Measurements from ENCODE around the gene HSPA1L. TPM values are rescaled to one million over a fixed set of nuclear protein-coding genes. Genes with fewer than 3 reads are reported as not detected.

Gene HSPA1L
- total and polyA plus RNA-seq, 10 of the 15 experiments (the other 5 are each of a cell fraction or from before 2014, with no cell fraction given) = 0.69 to 2.5 (median 1.5) TPM

DNA sequence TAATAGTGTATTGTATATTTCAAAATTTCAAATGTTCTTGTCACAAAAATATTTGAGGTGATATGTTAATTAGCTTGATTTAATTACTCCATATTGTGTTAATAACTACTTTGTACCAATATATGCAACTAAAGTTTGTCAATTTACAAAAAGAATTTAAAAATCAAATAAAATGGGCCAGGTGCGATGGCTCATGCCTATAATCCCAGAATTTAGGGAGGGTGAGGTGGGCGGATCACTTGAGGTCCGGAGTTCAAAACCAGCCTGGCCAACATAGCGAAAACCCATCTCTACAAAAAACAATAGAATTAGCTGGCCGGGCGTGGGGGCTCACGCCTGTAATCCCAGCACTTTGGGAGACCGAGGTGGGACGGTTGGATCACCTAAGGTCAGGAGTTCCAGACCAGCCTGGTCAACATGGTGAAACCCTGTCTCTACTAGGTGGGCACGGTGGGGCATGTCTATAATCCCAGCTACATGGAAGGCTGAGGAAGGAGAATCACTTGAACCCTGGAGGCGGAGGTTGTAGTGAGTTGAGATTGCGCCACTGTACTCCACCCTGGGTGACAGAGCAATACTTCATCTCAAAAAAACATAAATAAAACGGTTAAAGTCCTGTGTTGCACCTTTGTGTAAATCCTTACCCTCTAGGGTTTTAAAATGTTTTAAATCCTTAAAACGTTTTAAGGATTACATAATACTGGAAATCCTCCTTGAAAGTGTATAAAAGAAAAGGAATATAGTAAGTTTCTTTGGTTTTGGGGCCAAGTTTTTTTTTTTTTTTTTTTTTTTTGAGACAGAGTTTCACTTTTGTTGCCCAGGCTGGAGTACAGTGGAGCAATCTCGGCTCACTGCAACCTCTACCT, 16.5 kb upstream of the HSPA1L start:
- ATAC-seq (no peak), DNase-seq (ENCODE audit: low read depth, low spot score) (no peak), FAIRE-seq (no peak)
- TF ChIP-seq ZNF384 (IDR thresholded peaks at IDR 0.05; ENCODE audit: borderline replicate concordance, low read depth, low read length) (no peak), ZNF622 (IDR thresholded peaks at IDR 0.05) (no peak)
- TF ChIP-seq, protein P1, sequence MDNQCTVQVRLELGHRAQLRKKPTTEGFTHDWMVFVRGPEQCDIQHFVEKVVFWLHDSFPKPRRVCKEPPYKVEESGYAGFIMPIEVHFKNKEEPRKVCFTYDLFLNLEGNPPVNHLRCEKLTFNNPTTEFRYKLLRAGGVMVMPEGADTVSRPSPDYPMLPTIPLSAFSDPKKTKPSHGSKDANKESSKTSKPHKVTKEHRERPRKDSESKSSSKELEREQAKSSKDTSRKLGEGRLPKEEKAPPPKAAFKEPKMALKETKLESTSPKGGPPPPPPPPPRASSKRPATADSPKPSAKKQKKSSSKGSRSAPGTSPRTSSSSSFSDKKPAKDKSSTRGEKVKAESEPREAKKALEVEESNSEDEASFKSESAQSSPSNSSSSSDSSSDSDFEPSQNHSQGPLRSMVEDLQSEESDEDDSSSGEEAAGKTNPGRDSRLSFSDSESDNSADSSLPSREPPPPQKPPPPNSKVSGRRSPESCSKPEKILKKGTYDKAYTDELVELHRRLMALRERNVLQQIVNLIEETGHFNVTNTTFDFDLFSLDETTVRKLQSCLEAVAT (IDR thresholded peaks at IDR 0.05) = 0 out of 2 replicates have a peak, but pooled peaks have one; percentile 18
- TF ChIP-seq, protein P2, sequence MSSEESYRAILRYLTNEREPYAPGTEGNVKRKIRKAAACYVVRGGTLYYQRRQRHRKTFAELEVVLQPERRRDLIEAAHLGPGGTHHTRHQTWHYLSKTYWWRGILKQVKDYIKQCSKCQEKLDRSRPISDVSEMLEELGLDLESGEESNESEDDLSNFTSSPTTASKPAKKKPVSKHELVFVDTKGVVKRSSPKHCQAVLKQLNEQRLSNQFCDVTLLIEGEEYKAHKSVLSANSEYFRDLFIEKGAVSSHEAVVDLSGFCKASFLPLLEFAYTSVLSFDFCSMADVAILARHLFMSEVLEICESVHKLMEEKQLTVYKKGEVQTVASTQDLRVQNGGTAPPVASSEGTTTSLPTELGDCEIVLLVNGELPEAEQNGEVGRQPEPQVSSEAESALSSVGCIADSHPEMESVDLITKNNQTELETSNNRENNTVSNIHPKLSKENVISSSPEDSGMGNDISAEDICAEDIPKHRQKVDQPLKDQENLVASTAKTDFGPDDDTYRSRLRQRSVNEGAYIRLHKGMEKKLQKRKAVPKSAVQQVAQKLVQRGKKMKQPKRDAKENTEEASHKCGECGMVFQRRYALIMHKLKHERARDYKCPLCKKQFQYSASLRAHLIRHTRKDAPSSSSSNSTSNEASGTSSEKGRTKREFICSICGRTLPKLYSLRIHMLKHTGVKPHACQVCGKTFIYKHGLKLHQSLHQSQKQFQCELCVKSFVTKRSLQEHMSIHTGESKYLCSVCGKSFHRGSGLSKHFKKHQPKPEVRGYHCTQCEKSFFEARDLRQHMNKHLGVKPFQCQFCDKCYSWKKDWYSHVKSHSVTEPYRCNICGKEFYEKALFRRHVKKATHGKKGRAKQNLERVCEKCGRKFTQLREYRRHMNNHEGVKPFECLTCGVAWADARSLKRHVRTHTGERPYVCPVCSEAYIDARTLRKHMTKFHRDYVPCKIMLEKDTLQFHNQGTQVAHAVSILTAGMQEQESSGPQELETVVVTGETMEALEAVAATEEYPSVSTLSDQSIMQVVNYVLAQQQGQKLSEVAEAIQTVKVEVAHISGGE (CRISPR knock-in tag; IDR thresholded peaks at IDR 0.05) = 0 out of 2 replicates have a peak, but pooled peaks have one; percentile 7
- TF ChIP-seq, protein P3, sequence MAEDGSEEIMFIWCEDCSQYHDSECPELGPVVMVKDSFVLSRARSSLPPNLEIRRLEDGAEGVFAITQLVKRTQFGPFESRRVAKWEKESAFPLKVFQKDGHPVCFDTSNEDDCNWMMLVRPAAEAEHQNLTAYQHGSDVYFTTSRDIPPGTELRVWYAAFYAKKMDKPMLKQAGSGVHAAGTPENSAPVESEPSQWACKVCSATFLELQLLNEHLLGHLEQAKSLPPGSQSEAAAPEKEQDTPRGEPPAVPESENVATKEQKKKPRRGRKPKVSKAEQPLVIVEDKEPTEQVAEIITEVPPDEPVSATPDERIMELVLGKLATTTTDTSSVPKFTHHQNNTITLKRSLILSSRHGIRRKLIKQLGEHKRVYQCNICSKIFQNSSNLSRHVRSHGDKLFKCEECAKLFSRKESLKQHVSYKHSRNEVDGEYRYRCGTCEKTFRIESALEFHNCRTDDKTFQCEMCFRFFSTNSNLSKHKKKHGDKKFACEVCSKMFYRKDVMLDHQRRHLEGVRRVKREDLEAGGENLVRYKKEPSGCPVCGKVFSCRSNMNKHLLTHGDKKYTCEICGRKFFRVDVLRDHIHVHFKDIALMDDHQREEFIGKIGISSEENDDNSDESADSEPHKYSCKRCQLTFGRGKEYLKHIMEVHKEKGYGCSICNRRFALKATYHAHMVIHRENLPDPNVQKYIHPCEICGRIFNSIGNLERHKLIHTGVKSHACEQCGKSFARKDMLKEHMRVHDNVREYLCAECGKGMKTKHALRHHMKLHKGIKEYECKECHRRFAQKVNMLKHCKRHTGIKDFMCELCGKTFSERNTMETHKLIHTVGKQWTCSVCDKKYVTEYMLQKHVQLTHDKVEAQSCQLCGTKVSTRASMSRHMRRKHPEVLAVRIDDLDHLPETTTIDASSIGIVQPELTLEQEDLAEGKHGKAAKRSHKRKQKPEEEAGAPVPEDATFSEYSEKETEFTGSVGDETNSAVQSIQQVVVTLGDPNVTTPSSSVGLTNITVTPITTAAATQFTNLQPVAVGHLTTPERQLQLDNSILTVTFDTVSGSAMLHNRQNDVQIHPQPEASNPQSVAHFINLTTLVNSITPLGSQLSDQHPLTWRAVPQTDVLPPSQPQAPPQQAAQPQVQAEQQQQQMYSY (CRISPR knock-in tag; IDR thresholded peaks at IDR 0.05) = 0 out of 2 replicates have a peak, but pooled peaks have one; percentile 28
- ChIA-PET CTCF (interaction anchor here (0.6 to 4.0 kb wide), 17 partner anchors 9 to 281 kb away, joined by 3 to 27 read pairs (median 8); partner anchors contain the start of genes C6orf47, HSPA1A, HSPA1L and LTB), POLR2A (interaction anchor here (0.5 to 10.9 kb wide), 20 partner anchors 8 to 335 kb away, joined by 3 to 122 read pairs (median 6); partner anchors contain the start of genes ABHD16A, CLIC1, HSPA1A and HSPA1L), RAD21 (ENCODE audit: unreplicated experiment) (interaction anchor here (0.5 to 3.9 kb wide), 20 partner anchors 9 to 281 kb away, joined by 3 to 30 read pairs (median 9); partner anchors contain the start of genes ABHD16A, DDAH2, HSPA1A and HSPA1L), SMC1A (ENCODE audit: uncharacterized antibody, unreplicated experiment) (interaction anchor here (0.8 to 3.7 kb wide), 22 partner anchors 16 to 291 kb away, joined by 3 to 30 read pairs (median 4); partner anchors contain the start of genes ATP6V1G2, CLIC1, HSPA1A and HSPA1L)
- Histone ChIP-seq H3K9ac (ENCODE audit: control insufficient read depth, insufficient read depth, low read length) (peak overlapping the region; percentile 59; the same call in 1 of the 2 replicates), H3K4me1 (ENCODE audit: control insufficient read depth, insufficient read depth, low read length) (peaks cover 7% of the 10 kb centered on the region), H3K9me3 (replicated peaks; ENCODE audit: control insufficient read depth, insufficient read depth, low read length) (no peaks in the 10 kb centered on the region), H3K27ac (ENCODE audit: control insufficient read depth, insufficient read depth) (no peak overlapping the region; the same call in 1 of the 2 replicates), H3K79me2 (ENCODE audit: control insufficient read depth, insufficient read depth, low read length) (peaks cover 51% of the 10 kb centered on the region), H3K36me3 (ENCODE audit: control insufficient read depth in 2 of 2, insufficient read depth in 2 of 2, low read length in 1 of 2) (no peaks in the 10 kb centered on the region), H4K20me1 (ENCODE audit: control insufficient read depth, insufficient read depth) (no peaks in the 10 kb centered on the region), H2AFZ (ENCODE audit: control insufficient read depth, low read depth, low read length) (no peak overlapping the region), H3K27me3 (replicated peaks in 1 of 2; ENCODE audit: control insufficient read depth in 2 of 2, insufficient read depth in 2 of 2, low read length in 1 of 2) (no peaks in the 10 kb centered on the region), H3K4me2 (ENCODE audit: control insufficient read depth, insufficient read depth) (peak overlapping the region; percentile 73), H3K4me3 (peak overlapping the region; percentile 79)
- intact Hi-C loops (cut with micrococcal nuclease; ENCODE audit: unreplicated experiment) = loop anchor here (5.0 kb wide), 2 partner anchors 34 to 164 kb away; partner anchors contain the start of genes CSNK2B, LY6G5B and VARS1
- in situ Hi-C loops (cut with MboI) = loop anchor here (10.0 kb wide), 1 partner anchor 287 kb away; the partner anchor contains the start of genes ATP6V1G2, DDX39B and NFKBIL1
- no TSS peak for BruUV-seq (replicated peaks)
- 79% methylated on average over 15 of the region's 15 CpGs for WGBS (ENCODE audit: insufficient coverage, insufficient replicate concordance, low lambda C conversion rate, missing lambda C conversion rate)

Measured in GM12878 (cell line).